Stimulated activated effector memory CD8-positive, alpha-beta T cell treated with anti-CD3 and anti-CD28 coated beads, Interleukin-12 subunit alpha, Interleukin-12 subunit beta, amount 100 ng/mL, for 72 hours (primary cell): ENCODE measurements around the gene LONP1.
"Not testable (repeated sequence)": the region's sequence is repeated elsewhere in the genome, so short reads cannot be mapped to it uniquely, and the experiment has no call there.

ENCODE experiments used
- ATAC-seq: fragments of 150-1000 bp; cut with Tn5 transposase; 2 replicates; pipeline ENCODE4 v1.10.0; 2021
- DNase-seq, 2 donors: peaks; one replicate each; pipeline ENCODE4 v3.0.0; 2021 to 2022; ENCODE audit warnings: low spot score in 2 of 2
- H3K27ac Mint-ChIP-seq: one replicate; pipeline ENCODE4 v1.8.0; 2022; ENCODE audit warnings: mild to moderate bottlenecking, mixed read lengths
- H3K36me3 Mint-ChIP-seq: one replicate; pipeline ENCODE4 v1.8.0; 2022; ENCODE audit warnings: mild to moderate bottlenecking, mixed read lengths
- H3K4me1 Mint-ChIP-seq: one replicate; pipeline ENCODE4 v1.8.0; 2022; ENCODE audit warnings: mixed read lengths
- H3K4me3 Mint-ChIP-seq: one replicate; pipeline ENCODE4 v1.8.0; 2022; ENCODE audit warnings: mild to moderate bottlenecking, mixed read lengths
- H3K9me3 Mint-ChIP-seq: one replicate; pipeline ENCODE4 v1.8.0; 2022; ENCODE audit warnings: mixed read lengths

The LONP1 gene

GRCh38 chr19:5719961-5720790 is at the start of gene LONP1, which contains the start of gene CATSPERD:
TSS of gene LONP1 (minus strand) at chr19:5720146. CDS start at chr19:5720132, 14 bp downstream.
TSS of gene CATSPERD (plus strand) at chr19:5720637. CDS start at chr19:5720738, 101 bp downstream.
- Mint-ChIP-seq H3K4me3 (peak within 1 kb of the TSS; percentile 90), H3K9me3 (no peaks in the 10 kb centered on the region), H3K36me3 (peaks cover 63% of the 10 kb centered on the region), H3K27ac (peak within 1 kb of the TSS; percentile 98), H3K4me1 (peaks cover 13% of the 10 kb centered on the region)
- ATAC-seq (peak; percentile 87), DNase-seq (peak; percentile 98 to 99)

- Mint-ChIP-seq H3K27ac (no peak overlapping the region), H3K4me3 (no peak overlapping the region)
Observed at GRCh38 chr19:5767949-5768348, 48.0 kb upstream of the LONP1 start.

GRCh38 chr19:5765220-5765619 is 45.3 kb upstream of the LONP1 start:
- DNase-seq: no peak
- no peak overlapping the region for H3K27ac Mint-ChIP-seq
- no peaks in the 10 kb centered on the region for H3K4me1 Mint-ChIP-seq
- H3K4me3 Mint-ChIP-seq: no peak overlapping the region
- no peaks in the 10 kb centered on the region for H3K9me3 Mint-ChIP-seq
- no peaks in the 10 kb centered on the region for H3K36me3 Mint-ChIP-seq
- ATAC-seq: no peak

More at GRCh38 chr19:5767949-5768348, 48.0 kb upstream of the LONP1 start:
- Mint-ChIP-seq H3K4me1 (no peaks in the 10 kb centered on the region), H3K36me3 (no peaks in the 10 kb centered on the region), H3K9me3 (no peaks in the 10 kb centered on the region)
- DNase-seq (no peak), ATAC-seq (no peak)

- no peak for DNase-seq
- Mint-ChIP-seq H3K27ac (no peak overlapping the region), H3K9me3 (no peaks in the 10 kb centered on the region), H3K4me3 (no peak overlapping the region), H3K4me1 (no peaks in the 10 kb centered on the region), H3K36me3 (no peaks in the 10 kb centered on the region)
- ATAC-seq: no peak
Observed at GRCh38 chr19:5762608-5763217, 42.8 kb upstream of the LONP1 start.

- Mint-ChIP-seq H3K4me3 (no peak overlapping the region), H3K4me1 (no peaks in the 10 kb centered on the region), H3K9me3 (no peaks in the 10 kb centered on the region), H3K27ac (no peak overlapping the region), H3K36me3 (no peaks in the 10 kb centered on the region)
- ATAC-seq (no peak), DNase-seq (no peak)
Observed at GRCh38 chr19:5753743-5754142, 33.8 kb upstream of the LONP1 start.

GRCh38 chr19:5751709-5752108 is 31.8 kb upstream of the LONP1 start:
- H3K9me3 Mint-ChIP-seq: no peaks in the 10 kb centered on the region
- no peaks in the 10 kb centered on the region for H3K36me3 Mint-ChIP-seq
- no peak overlapping the region for H3K27ac Mint-ChIP-seq
- H3K4me3 Mint-ChIP-seq: no peak overlapping the region
- DNase-seq: no peak
- ATAC-seq: no peak
- no peaks in the 10 kb centered on the region for H3K4me1 Mint-ChIP-seq

- no peaks in the 10 kb centered on the region for H3K9me3 Mint-ChIP-seq
- no peak overlapping the region for H3K4me3 Mint-ChIP-seq
- ATAC-seq (no peak), DNase-seq (no peak)
- no peaks in the 10 kb centered on the region for H3K36me3 Mint-ChIP-seq
- H3K27ac Mint-ChIP-seq: no peak overlapping the region
- H3K4me1 Mint-ChIP-seq: no peaks in the 10 kb centered on the region
Observed at GRCh38 chr19:5749505-5749904, 29.6 kb upstream of the LONP1 start.

- not testable (repeated sequence) for DNase-seq, ATAC-seq, H3K36me3 Mint-ChIP-seq, H3K4me3 Mint-ChIP-seq, H3K4me1 Mint-ChIP-seq, H3K27ac Mint-ChIP-seq, H3K9me3 Mint-ChIP-seq
Observed at GRCh38 chr19:5748920-5749319, 29.0 kb upstream of the LONP1 start.

- ATAC-seq, DNase-seq, H3K4me3 Mint-ChIP-seq, H3K36me3 Mint-ChIP-seq, H3K9me3 Mint-ChIP-seq, H3K27ac Mint-ChIP-seq, H3K4me1 Mint-ChIP-seq: not testable (repeated sequence)
Observed at GRCh38 chr19:5744999-5745398, 25.1 kb upstream of the LONP1 start.

- no peak overlapping the region for H3K4me3 Mint-ChIP-seq
- DNase-seq: no peak
- ATAC-seq: no peak
- no peak overlapping the region for H3K27ac Mint-ChIP-seq
- H3K4me1 Mint-ChIP-seq: no peaks in the 10 kb centered on the region
- no peaks in the 10 kb centered on the region for H3K9me3 Mint-ChIP-seq
- no peaks in the 10 kb centered on the region for H3K36me3 Mint-ChIP-seq
Observed at GRCh38 chr19:5743630-5744029, 23.7 kb upstream of the LONP1 start.

- no peaks in the 10 kb centered on the region for H3K4me1 Mint-ChIP-seq
- DNase-seq (no peak), ATAC-seq (no peak)
- H3K27ac Mint-ChIP-seq: no peak overlapping the region
- no peaks in the 10 kb centered on the region for H3K9me3 Mint-ChIP-seq
- no peak overlapping the region for H3K4me3 Mint-ChIP-seq
- no peaks in the 10 kb centered on the region for H3K36me3 Mint-ChIP-seq
Observed at GRCh38 chr19:5742051-5742450, 22.1 kb upstream of the LONP1 start.

- no peaks in the 10 kb centered on the region for H3K36me3 Mint-ChIP-seq
- ATAC-seq (no peak), DNase-seq (no peak)
- H3K9me3 Mint-ChIP-seq: no peaks in the 10 kb centered on the region
- H3K4me1 Mint-ChIP-seq: no peaks in the 10 kb centered on the region
- H3K27ac Mint-ChIP-seq: no peak overlapping the region
- no peak overlapping the region for H3K4me3 Mint-ChIP-seq
Observed at GRCh38 chr19:5738423-5738822, 18.5 kb upstream of the LONP1 start.

- not testable (repeated sequence) for DNase-seq, H3K4me3 Mint-ChIP-seq, H3K27ac Mint-ChIP-seq, H3K36me3 Mint-ChIP-seq, ATAC-seq, H3K4me1 Mint-ChIP-seq, H3K9me3 Mint-ChIP-seq
Observed at GRCh38 chr19:5733172-5733571, 13.2 kb upstream of the LONP1 start.

GRCh38 chr19:5727453-5728050 is 7.6 kb upstream of the LONP1 start:
- Mint-ChIP-seq H3K9me3 (no peaks in the 10 kb centered on the region), H3K4me1 (no peaks in the 10 kb centered on the region), H3K27ac (no peak overlapping the region), H3K4me3 (no peak overlapping the region), H3K36me3 (no peaks in the 10 kb centered on the region)
- DNase-seq (no peak), ATAC-seq (no peak)

- peaks cover 13% of the 10 kb centered on the region for H3K4me1 Mint-ChIP-seq
- no peak for ATAC-seq
Observed at GRCh38 chr19:5719274-5719960, 529 bp downstream of the LONP1 start.

More at GRCh38 chr19:5719274-5719960, 529 bp downstream of the LONP1 start:
- Mint-ChIP-seq H3K27ac (peak overlapping the region; percentile 98), H3K9me3 (no peaks in the 10 kb centered on the region), H3K4me3 (peak overlapping the region; percentile 90), H3K36me3 (peaks cover 71% of the 10 kb centered on the region)
- DNase-seq: peak in 1 of 2 donors; percentile 73
